Measurements from ENCODE around the gene STX8. TPM values are rescaled to one million over a fixed set of nuclear protein-coding genes. Genes with fewer than 3 reads are reported as not detected.

The STX8 gene
- polyA plus RNA-seq, 1 of the 3 experiments (the other 2 are of a cell fraction), result 51.3 TPM

DNA sequence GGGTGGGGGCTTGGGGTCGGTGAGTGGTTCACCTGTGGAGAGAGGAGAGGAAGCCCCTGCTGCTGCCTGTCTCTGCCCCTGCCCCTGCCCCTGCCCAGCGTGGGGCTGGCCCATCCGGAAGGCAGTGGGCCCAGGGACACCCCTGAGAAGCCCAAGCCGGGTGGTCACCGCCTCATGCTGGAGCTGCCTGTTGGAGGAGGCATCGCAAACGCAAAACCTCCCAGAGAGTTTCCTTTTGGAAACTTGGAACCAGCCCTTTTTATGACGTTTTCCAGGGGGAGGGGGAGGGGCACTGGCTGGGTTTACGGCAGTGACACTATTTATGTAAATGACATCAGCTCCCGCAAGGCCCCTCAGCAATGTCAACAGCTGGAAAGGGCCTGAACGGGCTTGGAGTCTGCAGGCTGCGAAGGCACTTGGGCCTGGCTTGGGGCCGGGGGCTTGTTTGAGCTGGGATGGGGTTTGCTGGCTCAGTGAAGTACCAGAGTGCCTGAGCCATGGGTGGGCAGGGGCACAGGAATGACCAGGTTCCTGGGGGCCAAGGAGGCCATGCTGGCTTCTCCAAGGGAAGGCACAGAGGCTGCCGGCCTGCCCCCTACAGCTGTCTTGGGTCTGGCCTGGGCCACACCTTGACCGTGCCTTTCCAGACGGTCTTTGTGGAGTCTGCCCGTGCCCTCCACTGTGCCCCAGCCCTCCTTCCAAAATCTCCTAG, 334.8 kb downstream of the STX8 start:
- no peaks in the 10 kb centered on the region for H3K9me3 ChIP-seq
- no peak overlapping the region for H2AFZ ChIP-seq (ENCODE audit: low read depth)
- ChIA-PET POLR2A (no interaction called here), CTCF (interaction anchor here (1.0 kb wide), 1 partner anchor 18 kb away, joined by 3 read pairs; no protein-coding TSS in a partner anchor)
- no peaks in the 10 kb centered on the region for H3K9me2 ChIP-seq
- no peaks in the 10 kb centered on the region for H3K79me2 ChIP-seq (ENCODE audit: insufficient read depth)
- H3K27ac ChIP-seq (ENCODE audit: low read depth in 2 of 2, low read length in 1 of 2), result no peak overlapping the region; a peak in 1 of 4 replicates
- DNase-seq, result no peak
- WGBS (ENCODE audit: low lambda C conversion rate), result 100% methylated on average over 4 of the region's 17 CpGs
- no peaks in the 10 kb centered on the region for H3K27me3 ChIP-seq (ENCODE audit: insufficient read depth)
- H3K4me3 ChIP-seq (ENCODE audit: low read depth in 2 of 2, low read length in 1 of 2), result no peak overlapping the region
- H4K20me1 ChIP-seq (ENCODE audit: insufficient read depth), result no peaks in the 10 kb centered on the region
- peak overlapping the region; percentile 62; the same call in 1 of the 2 replicates for H3K4me2 ChIP-seq
- TF ChIP-seq GATA2 (CRISPR knock-in tag; IDR thresholded peaks at IDR 0.05), result no peak
- no peaks in the 10 kb centered on the region for H3K36me3 ChIP-seq (replicated peaks in 1 of 2; ENCODE audit: control insufficient read depth in 1 of 2, insufficient read depth in 2 of 2, low read length in 1 of 2)
- no peaks in the 10 kb centered on the region for H3F3A ChIP-seq (replicated peaks; ENCODE audit: insufficient read depth)
- H3K9ac ChIP-seq, result no peak overlapping the region
- peaks cover 0 to 25% of the 10 kb centered on the region in 2 experiments; a peak in 2 of 4 replicates for H3K4me1 ChIP-seq (ENCODE audit: control insufficient read depth in 1 of 2, insufficient read depth in 2 of 2, low read depth in 1 of 2, low read length in 1 of 2)

DNA sequence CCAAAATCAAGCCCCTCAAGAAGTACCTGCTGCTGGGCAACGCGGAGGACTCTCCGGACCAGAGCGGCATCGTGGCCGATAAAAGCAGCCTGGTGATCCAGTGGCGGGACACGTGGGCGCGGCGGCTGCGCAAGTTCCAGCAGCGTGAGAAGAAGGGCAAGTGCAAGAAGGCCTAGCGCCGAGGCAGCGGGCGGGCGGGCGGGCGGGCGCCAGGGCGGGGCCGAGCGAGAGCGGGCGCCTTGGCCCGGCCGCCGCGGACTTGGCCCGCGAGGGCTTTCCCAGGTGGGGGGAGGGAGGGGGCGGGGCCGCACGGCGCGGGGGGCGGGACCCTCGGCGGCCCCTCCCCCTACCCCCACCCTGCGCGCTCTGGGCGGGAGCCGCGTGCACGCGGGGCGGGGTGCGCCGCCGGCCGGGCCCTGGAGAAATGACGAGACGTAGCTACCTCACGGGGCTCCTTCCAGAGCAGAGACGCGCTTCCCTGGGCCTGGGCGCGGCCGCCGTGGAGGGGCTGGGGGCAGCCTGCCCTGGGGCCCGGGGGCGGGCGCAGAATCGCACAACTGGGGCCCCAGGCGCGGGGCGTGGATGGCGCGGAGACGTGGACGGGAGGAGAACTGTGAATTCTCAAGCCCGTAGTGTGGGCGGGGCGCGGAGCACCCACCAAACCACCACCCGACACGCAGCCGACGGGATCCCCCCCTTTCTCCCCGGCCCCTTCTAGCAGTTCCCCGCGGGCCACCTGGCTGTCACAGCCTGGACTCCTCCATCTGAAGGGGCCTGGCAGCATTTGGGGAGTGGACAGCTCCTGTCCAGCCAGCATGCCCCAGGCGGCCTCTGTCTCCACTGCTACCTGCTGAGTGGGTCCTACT, 335.6 kb downstream of the STX8 start:
- DNase-seq, result peak; percentile 97
- TF ChIP-seq, protein P1, sequence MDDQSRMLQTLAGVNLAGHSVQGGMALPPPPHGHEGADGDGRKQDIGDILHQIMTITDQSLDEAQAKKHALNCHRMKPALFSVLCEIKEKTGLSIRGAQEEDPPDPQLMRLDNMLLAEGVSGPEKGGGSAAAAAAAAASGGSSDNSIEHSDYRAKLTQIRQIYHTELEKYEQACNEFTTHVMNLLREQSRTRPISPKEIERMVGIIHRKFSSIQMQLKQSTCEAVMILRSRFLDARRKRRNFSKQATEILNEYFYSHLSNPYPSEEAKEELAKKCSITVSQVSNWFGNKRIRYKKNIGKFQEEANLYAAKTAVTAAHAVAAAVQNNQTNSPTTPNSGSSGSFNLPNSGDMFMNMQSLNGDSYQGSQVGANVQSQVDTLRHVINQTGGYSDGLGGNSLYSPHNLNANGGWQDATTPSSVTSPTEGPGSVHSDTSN (IDR thresholded peaks at IDR 0.05), result no peak
- TF ChIP-seq, protein P2, sequence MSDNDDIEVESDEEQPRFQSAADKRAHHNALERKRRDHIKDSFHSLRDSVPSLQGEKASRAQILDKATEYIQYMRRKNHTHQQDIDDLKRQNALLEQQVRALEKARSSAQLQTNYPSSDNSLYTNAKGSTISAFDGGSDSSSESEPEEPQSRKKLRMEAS (IDR thresholded peaks at IDR 0.05; ENCODE audit: low read depth), result peak; percentile 66
- TF ChIP-seq, protein P3, sequence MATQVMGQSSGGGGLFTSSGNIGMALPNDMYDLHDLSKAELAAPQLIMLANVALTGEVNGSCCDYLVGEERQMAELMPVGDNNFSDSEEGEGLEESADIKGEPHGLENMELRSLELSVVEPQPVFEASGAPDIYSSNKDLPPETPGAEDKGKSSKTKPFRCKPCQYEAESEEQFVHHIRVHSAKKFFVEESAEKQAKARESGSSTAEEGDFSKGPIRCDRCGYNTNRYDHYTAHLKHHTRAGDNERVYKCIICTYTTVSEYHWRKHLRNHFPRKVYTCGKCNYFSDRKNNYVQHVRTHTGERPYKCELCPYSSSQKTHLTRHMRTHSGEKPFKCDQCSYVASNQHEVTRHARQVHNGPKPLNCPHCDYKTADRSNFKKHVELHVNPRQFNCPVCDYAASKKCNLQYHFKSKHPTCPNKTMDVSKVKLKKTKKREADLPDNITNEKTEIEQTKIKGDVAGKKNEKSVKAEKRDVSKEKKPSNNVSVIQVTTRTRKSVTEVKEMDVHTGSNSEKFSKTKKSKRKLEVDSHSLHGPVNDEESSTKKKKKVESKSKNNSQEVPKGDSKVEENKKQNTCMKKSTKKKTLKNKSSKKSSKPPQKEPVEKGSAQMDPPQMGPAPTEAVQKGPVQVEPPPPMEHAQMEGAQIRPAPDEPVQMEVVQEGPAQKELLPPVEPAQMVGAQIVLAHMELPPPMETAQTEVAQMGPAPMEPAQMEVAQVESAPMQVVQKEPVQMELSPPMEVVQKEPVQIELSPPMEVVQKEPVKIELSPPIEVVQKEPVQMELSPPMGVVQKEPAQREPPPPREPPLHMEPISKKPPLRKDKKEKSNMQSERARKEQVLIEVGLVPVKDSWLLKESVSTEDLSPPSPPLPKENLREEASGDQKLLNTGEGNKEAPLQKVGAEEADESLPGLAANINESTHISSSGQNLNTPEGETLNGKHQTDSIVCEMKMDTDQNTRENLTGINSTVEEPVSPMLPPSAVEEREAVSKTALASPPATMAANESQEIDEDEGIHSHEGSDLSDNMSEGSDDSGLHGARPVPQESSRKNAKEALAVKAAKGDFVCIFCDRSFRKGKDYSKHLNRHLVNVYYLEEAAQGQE (IDR thresholded peaks at IDR 0.05; ENCODE audit: low read depth, low read length), result peak; percentile 61; the same call in 1 of the 2 replicates
- 0 out of 2 replicates have a peak, but pooled peaks have one; percentile 32 for TF ChIP-seq MXI1 (IDR thresholded peaks at IDR 0.05; ENCODE audit: low read depth, low read length)
- peak overlapping the region; percentile 62; the same call in 1 of the 2 replicates for H3K4me2 ChIP-seq
- H3K36me3 ChIP-seq (replicated peaks in 1 of 2; ENCODE audit: control insufficient read depth in 1 of 2, insufficient read depth in 2 of 2, low read length in 1 of 2), result no peaks in the 10 kb centered on the region
- H3K79me2 ChIP-seq (ENCODE audit: insufficient read depth), result no peaks in the 10 kb centered on the region
- H2AFZ ChIP-seq (ENCODE audit: low read depth), result peak overlapping the region; percentile 51; the same call in 1 of the 2 replicates
- H3K4me1 ChIP-seq (ENCODE audit: control insufficient read depth in 1 of 2, insufficient read depth in 2 of 2, low read depth in 1 of 2, low read length in 1 of 2), result peaks cover 0 to 25% of the 10 kb centered on the region in 2 experiments; a peak in 2 of 4 replicates
- H3K27ac ChIP-seq (ENCODE audit: low read depth in 2 of 2, low read length in 1 of 2), result no peak overlapping the region; a peak in 1 of 4 replicates
- 17% methylated on average over 17 of the region's 84 CpGs for WGBS (ENCODE audit: low lambda C conversion rate)
- H3K9me3 ChIP-seq, result no peaks in the 10 kb centered on the region
- H3K9ac ChIP-seq, result no peak overlapping the region
- H3K4me3 ChIP-seq (ENCODE audit: low read depth in 2 of 2, low read length in 1 of 2), result peak overlapping the region in 1 of 2 experiments; percentile 32; a peak in 2 of 4 replicates
- CTCF ChIA-PET, result no interaction called here
- no peaks in the 10 kb centered on the region for H4K20me1 ChIP-seq (ENCODE audit: insufficient read depth)
- H3K27me3 ChIP-seq (ENCODE audit: insufficient read depth), result no peaks in the 10 kb centered on the region
- POLR2A ChIA-PET, result no interaction called here
- H3F3A ChIP-seq (replicated peaks; ENCODE audit: insufficient read depth), result no peaks in the 10 kb centered on the region
- no peaks in the 10 kb centered on the region for H3K9me2 ChIP-seq

Data from SK-N-SH (cell line).